BJ (cell line): Measurements from ENCODE around the gene C2CD2. TPM values are rescaled to one million over a fixed set of nuclear protein-coding genes. Genes with fewer than 3 reads are reported as not detected.

ENCODE experiments used
- CTCF ChIA-PET: fragments of 350-600 bp; formaldehyde crosslinking; extraction: SDS; loops from one replicate; lab custom pipeline; 2021; ENCODE audit warnings: antibody characterized with exemption, inconsistent platforms; lab: Yijun Ruan, JAX
- POLR2A ChIA-PET: fragments of 300-600 bp; sonication (Branson Sonifier 250); formaldehyde crosslinking; extraction: SDS; loops from one replicate; lab custom pipeline; 2021; ENCODE audit warnings: antibody characterized with exemption; lab: Charles Lee
- DNase-seq: peaks from one replicate; pipeline ENCODE4 v3.0.0-alpha.2; 2011; ENCODE audit warnings: low read depth
- H3K27me3 ChIP-seq: 2 replicates; pipeline ENCODE4 v1.6.0; 2011; ENCODE audit warnings: low read length; ENCODE audit not compliant: control insufficient read depth, insufficient read depth
- H3K36me3 ChIP-seq: 2 replicates; pipeline ENCODE4 v1.5.1; 2011; ENCODE audit warnings: low read length; ENCODE audit not compliant: control insufficient read depth, insufficient read depth
- H3K4me3 ChIP-seq: 2 replicates; pipeline ENCODE4 v1.5.1; 2011; ENCODE audit warnings: low read depth, mild to moderate bottlenecking, control low read depth, low read length
- polyA plus RNA-seq: library from polyadenylated mRNA; depleted of rRNA; stranded (reverse); fragments of >200 nt; gene quantifications from 2 replicates; pipeline ENCODE4 v1.2.3, GENCODE V29; 2011
- TF ChIP-seq, protein P1 (sequence below): IDR thresholded peaks from 2 replicates; pipeline ENCODE4 v1.5.1; 2011; ENCODE audit warnings: low read depth, mild to moderate bottlenecking, control low read depth, inconsistent platforms, low read length, moderate library complexity; ENCODE audit not compliant: insufficient read depth

The C2CD2 gene
- polyA plus RNA-seq, 1 experiment = 21.9 TPM

- CTCF ChIA-PET = interaction anchor here (0.6 kb wide), 2 partner anchors 133 to 177 kb away, joined by 3 read pairs; no protein-coding TSS in a partner anchor
- no peak overlapping the region for H3K4me3 ChIP-seq
- H3K27me3 ChIP-seq = no peaks in the 10 kb centered on the region
- peaks cover 16% of the 10 kb centered on the region for H3K36me3 ChIP-seq
- no peak for DNase-seq
- POLR2A ChIA-PET = no interaction called here
- TF ChIP-seq, protein P1, sequence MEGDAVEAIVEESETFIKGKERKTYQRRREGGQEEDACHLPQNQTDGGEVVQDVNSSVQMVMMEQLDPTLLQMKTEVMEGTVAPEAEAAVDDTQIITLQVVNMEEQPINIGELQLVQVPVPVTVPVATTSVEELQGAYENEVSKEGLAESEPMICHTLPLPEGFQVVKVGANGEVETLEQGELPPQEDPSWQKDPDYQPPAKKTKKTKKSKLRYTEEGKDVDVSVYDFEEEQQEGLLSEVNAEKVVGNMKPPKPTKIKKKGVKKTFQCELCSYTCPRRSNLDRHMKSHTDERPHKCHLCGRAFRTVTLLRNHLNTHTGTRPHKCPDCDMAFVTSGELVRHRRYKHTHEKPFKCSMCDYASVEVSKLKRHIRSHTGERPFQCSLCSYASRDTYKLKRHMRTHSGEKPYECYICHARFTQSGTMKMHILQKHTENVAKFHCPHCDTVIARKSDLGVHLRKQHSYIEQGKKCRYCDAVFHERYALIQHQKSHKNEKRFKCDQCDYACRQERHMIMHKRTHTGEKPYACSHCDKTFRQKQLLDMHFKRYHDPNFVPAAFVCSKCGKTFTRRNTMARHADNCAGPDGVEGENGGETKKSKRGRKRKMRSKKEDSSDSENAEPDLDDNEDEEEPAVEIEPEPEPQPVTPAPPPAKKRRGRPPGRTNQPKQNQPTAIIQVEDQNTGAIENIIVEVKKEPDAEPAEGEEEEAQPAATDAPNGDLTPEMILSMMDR = no peak
These were observed 50.1 kb downstream of the C2CD2 start for GRCh38 chr21:41903559-41904351.

DNA sequence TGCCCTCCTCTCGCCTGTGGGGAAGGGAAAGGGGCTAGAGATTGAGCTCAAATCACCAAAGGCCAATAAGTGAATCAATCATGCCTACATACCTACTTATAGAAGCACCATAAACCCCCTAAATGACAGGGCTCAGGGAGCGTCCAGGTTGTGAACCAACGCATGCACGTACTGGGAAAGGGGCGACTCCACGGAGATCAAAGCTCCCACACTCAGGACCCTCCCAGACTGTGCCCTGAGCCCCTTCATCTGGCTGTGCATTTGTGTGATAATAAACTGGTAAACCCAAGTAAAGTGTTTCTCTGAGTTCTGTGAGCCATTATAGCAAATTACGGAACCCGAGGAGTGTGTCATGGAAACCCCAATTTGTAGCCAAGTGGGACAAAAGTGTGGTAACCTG, 50.9 kb downstream of the C2CD2 start:
- Histone ChIP-seq H3K4me3 (no peak overlapping the region), H3K27me3 (no peaks in the 10 kb centered on the region), H3K36me3 (peaks cover 16% of the 10 kb centered on the region)
- ChIA-PET CTCF (interaction anchor here (0.6 to 1.0 kb wide), 2 partner anchors 12 to 125 kb away, joined by 3 read pairs; no protein-coding TSS in a partner anchor), POLR2A (no interaction called here)
- TF ChIP-seq, protein P1 = no peak
- DNase-seq = no peak

- H3K27me3 ChIP-seq = no peaks in the 10 kb centered on the region
- ChIA-PET CTCF (interaction anchor here (1.0 to 1.3 kb wide), 3 partner anchors 9 to 85 kb away, joined by 3 to 4 read pairs (median 3); no protein-coding TSS in a partner anchor), POLR2A (no interaction called here)
- H3K4me3 ChIP-seq = no peak overlapping the region
- TF ChIP-seq, protein P1 = no peak
- no peak for DNase-seq
- H3K36me3 ChIP-seq = peaks cover 15% of the 10 kb centered on the region
These were observed 52.0 kb downstream of the C2CD2 start for GRCh38 chr21:41901782-41902181.

- Histone ChIP-seq H3K36me3 (peaks cover 13% of the 10 kb centered on the region), H3K4me3 (no peak overlapping the region), H3K27me3 (no peaks in the 10 kb centered on the region)
- DNase-seq = no peak
- TF ChIP-seq, protein P1 = no peak
- ChIA-PET CTCF (interaction anchor here (1.2 to 1.3 kb wide), 2 partner anchors 10 to 85 kb away, joined by 3 to 4 read pairs; no protein-coding TSS in a partner anchor), POLR2A (no interaction called here)
These were observed 52.7 kb downstream of the C2CD2 start for GRCh38 chr21:41901099-41901498.

- no peak for DNase-seq
- peaks cover 10% of the 10 kb centered on the region for H3K36me3 ChIP-seq
- H3K27me3 ChIP-seq = no peaks in the 10 kb centered on the region
- ChIA-PET POLR2A (no interaction called here), CTCF (no interaction called here)
- TF ChIP-seq, protein P1 = no peak
- H3K4me3 ChIP-seq = no peak overlapping the region
These were observed 53.4 kb downstream of the C2CD2 start for GRCh38 chr21:41900401-41900800.
